Activated naive CD4-positive, alpha-beta T cell treated with anti-CD3 and anti-CD28 coated beads, Interleukin-2, amount 10 ng/mL, durations not matched to agents 7 days and 5 days (primary cell): ENCODE data around the gene ZNF124.
"Not testable (repeated sequence)": the region's sequence is repeated elsewhere in the genome, so short reads cannot be mapped to it uniquely, and the experiment has no call there.

Experiments
- CTCF ChIA-PET: fragments of 350-600 bp; sonication (Branson Sonifier 250); formaldehyde crosslinking; loops from one replicate; lab custom pipeline; 2021; ENCODE audit warnings: antibody characterized with exemption; lab: Charles Lee
- DNase-seq: peaks from one replicate; pipeline ENCODE4 v3.0.0-alpha.2; 2020
- H3K27ac Mint-ChIP-seq: one replicate; pipeline ENCODE4 v1.8.0; 2021; ENCODE audit warnings: mild to moderate bottlenecking, moderate library complexity, mixed read lengths
- H3K27me3 Mint-ChIP-seq: one replicate; pipeline ENCODE4 v1.8.0; 2021; ENCODE audit warnings: mild to moderate bottlenecking, mixed read lengths
- H3K36me3 Mint-ChIP-seq: one replicate; pipeline ENCODE4 v1.8.0; 2021; ENCODE audit warnings: mixed read lengths
- H3K4me1 Mint-ChIP-seq: one replicate; pipeline ENCODE4 v1.8.0; 2021; ENCODE audit warnings: mixed read lengths
- H3K4me3 Mint-ChIP-seq: one replicate; pipeline ENCODE4 v1.8.0; 2021; ENCODE audit warnings: mild to moderate bottlenecking, moderate library complexity, mixed read lengths
- H3K9me3 Mint-ChIP-seq: one replicate; pipeline ENCODE4 v1.8.0; 2021; ENCODE audit warnings: mixed read lengths

The ZNF124 gene

GRCh38 chr1:247171875-247172563 is at the start of gene ZNF124:
Gene ZNF124, minus strand, starts transcription at chr1:247172020. Its CDS starts 143 bp downstream, at chr1:247171877.
- DNase-seq, H3K27me3 Mint-ChIP-seq, H3K27ac Mint-ChIP-seq, CTCF ChIA-PET, H3K4me3 Mint-ChIP-seq: not testable (repeated sequence)
- H3K4me1 Mint-ChIP-seq, result peaks cover 16% of the 10 kb centered on the region
- peaks cover 29% of the 10 kb centered on the region for H3K36me3 Mint-ChIP-seq
- peaks cover 32% of the 10 kb centered on the region for H3K9me3 Mint-ChIP-seq

GRCh38 chr1:247220280-247220679 is 48.5 kb upstream of the ZNF124 start:
- not testable (repeated sequence) for H3K36me3 Mint-ChIP-seq

GRCh38 chr1:247218121-247218651 is 46.4 kb upstream of the ZNF124 start:
- Mint-ChIP-seq H3K36me3 (peaks cover 4% of the 10 kb centered on the region), H3K4me3 (no peak overlapping the region), H3K27me3 (no peaks in the 10 kb centered on the region), H3K9me3 (peaks cover 12% of the 10 kb centered on the region), H3K4me1 (peaks cover 2% of the 10 kb centered on the region), H3K27ac (no peak overlapping the region)
- DNase-seq, result no peak
- CTCF ChIA-PET, result no interaction called here

More at GRCh38 chr1:247220280-247220679, 48.5 kb upstream of the ZNF124 start:
- H3K9me3 Mint-ChIP-seq, result peaks cover 19% of the 10 kb centered on the region
- DNase-seq, H3K4me3 Mint-ChIP-seq, H3K27ac Mint-ChIP-seq, H3K4me1 Mint-ChIP-seq, H3K27me3 Mint-ChIP-seq, CTCF ChIA-PET: not testable (repeated sequence)

- CTCF ChIA-PET, result no interaction called here
- Mint-ChIP-seq H3K36me3 (peaks cover 2% of the 10 kb centered on the region), H3K27me3 (no peaks in the 10 kb centered on the region), H3K27ac (no peak overlapping the region), H3K4me3 (no peak overlapping the region), H3K9me3 (peaks cover 5% of the 10 kb centered on the region), H3K4me1 (peaks cover 11% of the 10 kb centered on the region)
- DNase-seq, result no peak
These were observed 44.4 kb upstream of the ZNF124 start for GRCh38 chr1:247216261-247216660.

GRCh38 chr1:247212627-247213617 is 41.1 kb upstream of the ZNF124 start:
- H3K4me1 Mint-ChIP-seq, result peaks cover 37% of the 10 kb centered on the region
- no peaks in the 10 kb centered on the region for H3K27me3 Mint-ChIP-seq
- no peak overlapping the region for H3K27ac Mint-ChIP-seq
- H3K9me3 Mint-ChIP-seq, result peaks cover 5% of the 10 kb centered on the region
- DNase-seq, result no peak
- H3K36me3 Mint-ChIP-seq, result peaks cover 23% of the 10 kb centered on the region
- CTCF ChIA-PET, result interaction anchor here (1.1 kb wide), 1 partner anchor 306 kb away, joined by 3 read pairs; no protein-coding TSS in a partner anchor
- no peak overlapping the region for H3K4me3 Mint-ChIP-seq

GRCh38 chr1:247212012-247212411 is 40.2 kb upstream of the ZNF124 start:
- Mint-ChIP-seq H3K27ac (peak overlapping the region; percentile 57), H3K4me1 (peaks cover 43% of the 10 kb centered on the region), H3K27me3 (no peaks in the 10 kb centered on the region), H3K36me3 (peaks cover 32% of the 10 kb centered on the region), H3K9me3 (peaks cover 13% of the 10 kb centered on the region), H3K4me3 (no peak overlapping the region)
- no peak for DNase-seq
- CTCF ChIA-PET, result no interaction called here

GRCh38 chr1:247211339-247211738 is 39.5 kb upstream of the ZNF124 start:
- Mint-ChIP-seq H3K4me3 (no peak overlapping the region), H3K9me3 (peaks cover 15% of the 10 kb centered on the region), H3K27ac (peak overlapping the region; percentile 57), H3K4me1 (peaks cover 43% of the 10 kb centered on the region), H3K36me3 (peaks cover 36% of the 10 kb centered on the region), H3K27me3 (no peaks in the 10 kb centered on the region)
- CTCF ChIA-PET, result no interaction called here
- DNase-seq, result no peak

GRCh38 chr1:247210376-247211117 is 38.7 kb upstream of the ZNF124 start:
- H3K4me1 Mint-ChIP-seq, result peaks cover 43% of the 10 kb centered on the region
- peaks cover 42% of the 10 kb centered on the region for H3K36me3 Mint-ChIP-seq
- peak overlapping the region; percentile 96 for H3K27ac Mint-ChIP-seq
- H3K4me3 Mint-ChIP-seq, result peak overlapping the region; percentile 81
- peaks cover 22% of the 10 kb centered on the region for H3K9me3 Mint-ChIP-seq
- no peaks in the 10 kb centered on the region for H3K27me3 Mint-ChIP-seq
- CTCF ChIA-PET, result no interaction called here
- peak; percentile 97 for DNase-seq

- Mint-ChIP-seq H3K27me3 (no peaks in the 10 kb centered on the region), H3K27ac (peak overlapping the region; percentile 88), H3K4me3 (peak overlapping the region; percentile 81), H3K9me3 (peaks cover 23% of the 10 kb centered on the region), H3K36me3 (peaks cover 46% of the 10 kb centered on the region), H3K4me1 (peaks cover 45% of the 10 kb centered on the region)
- CTCF ChIA-PET, result no interaction called here
- DNase-seq, result no peak
These were observed 38.2 kb upstream of the ZNF124 start for GRCh38 chr1:247210062-247210375.

- H3K36me3 Mint-ChIP-seq, result peaks cover 51% of the 10 kb centered on the region
These were observed 37.6 kb upstream of the ZNF124 start for GRCh38 chr1:247209396-247209795.

GRCh38 chr1:247204177-247204647 is 32.4 kb upstream of the ZNF124 start:
- H3K4me3 Mint-ChIP-seq, result no peak overlapping the region
- peaks cover 93% of the 10 kb centered on the region for H3K36me3 Mint-ChIP-seq
- H3K27ac Mint-ChIP-seq, result no peak overlapping the region
- CTCF ChIA-PET, result no interaction called here
- no peaks in the 10 kb centered on the region for H3K27me3 Mint-ChIP-seq
- peaks cover 60% of the 10 kb centered on the region for H3K9me3 Mint-ChIP-seq
- no peak for DNase-seq
- H3K4me1 Mint-ChIP-seq, result peaks cover 21% of the 10 kb centered on the region

More at GRCh38 chr1:247209396-247209795, 37.6 kb upstream of the ZNF124 start:
- peak overlapping the region; percentile 81 for H3K4me3 Mint-ChIP-seq
- H3K27ac Mint-ChIP-seq, result peak overlapping the region; percentile 88
- H3K9me3 Mint-ChIP-seq, result peaks cover 25% of the 10 kb centered on the region
- peaks cover 45% of the 10 kb centered on the region for H3K4me1 Mint-ChIP-seq
- no peak for DNase-seq
- CTCF ChIA-PET, result no interaction called here
- H3K27me3 Mint-ChIP-seq, result no peaks in the 10 kb centered on the region

GRCh38 chr1:247198781-247199180 is 27.0 kb upstream of the ZNF124 start:
- Mint-ChIP-seq H3K4me3 (no peak overlapping the region), H3K36me3 (peaks cover 93% of the 10 kb centered on the region), H3K9me3 (peaks cover 59% of the 10 kb centered on the region), H3K27me3 (no peaks in the 10 kb centered on the region), H3K27ac (no peak overlapping the region), H3K4me1 (no peaks in the 10 kb centered on the region)
- no peak for DNase-seq
- CTCF ChIA-PET, result no interaction called here

GRCh38 chr1:247193958-247194357 is 22.1 kb upstream of the ZNF124 start:
- H3K27ac Mint-ChIP-seq, result no peak overlapping the region
- DNase-seq, result no peak
- H3K4me3 Mint-ChIP-seq, result no peak overlapping the region
- H3K36me3 Mint-ChIP-seq, result peaks cover 88% of the 10 kb centered on the region
- CTCF ChIA-PET, result no interaction called here
- H3K27me3 Mint-ChIP-seq, result no peaks in the 10 kb centered on the region
- no peaks in the 10 kb centered on the region for H3K4me1 Mint-ChIP-seq
- H3K9me3 Mint-ChIP-seq, result peaks cover 59% of the 10 kb centered on the region
